HEK293 (cell line): ENCODE measurements around the gene IFI30.

Experiments
- BCL11A ChIP-seq: fragments of 450-650 bp; formaldehyde crosslinking; IDR thresholded peaks from 2 replicates; pipeline ENCODE4 v1.5.1; 2016; ENCODE audit warnings: low read depth, missing biosample characterization, missing genetic modification characterization
- GFI1B ChIP-seq: fragments of 450-650 bp; formaldehyde crosslinking; IDR thresholded peaks from 2 replicates; pipeline ENCODE4 v1.5.1; 2016; ENCODE audit warnings: missing biosample characterization, missing genetic modification characterization
- KLF8 ChIP-seq: fragments of 450-650 bp; formaldehyde crosslinking; IDR thresholded peaks from 2 replicates; pipeline ENCODE4 v1.5.1; 2016; ENCODE audit warnings: missing biosample characterization, missing genetic modification characterization
- KLF9 ChIP-seq: fragments of 450-650 bp; formaldehyde crosslinking; IDR thresholded peaks from 2 replicates; pipeline ENCODE4 v1.5.1; 2016; ENCODE audit warnings: missing biosample characterization, missing genetic modification characterization, low read depth
- OSR2 ChIP-seq: fragments of 450-650 bp; formaldehyde crosslinking; IDR thresholded peaks from 2 replicates; pipeline ENCODE4 v1.5.1; 2016; ENCODE audit warnings: missing biosample characterization, missing genetic modification characterization
- SP3 ChIP-seq: fragments of 450-650 bp; formaldehyde crosslinking; IDR thresholded peaks from 2 replicates; pipeline ENCODE4 v1.5.1; 2016; ENCODE audit warnings: missing biosample characterization, missing genetic modification characterization
- YY1 ChIP-seq: fragments of 450-650 bp; formaldehyde crosslinking; IDR thresholded peaks from 2 replicates; pipeline ENCODE4 v1.5.1; 2018; ENCODE audit warnings: missing biosample characterization, missing genetic modification characterization
- ZBTB1 ChIP-seq: fragments of 450-650 bp; formaldehyde crosslinking; IDR thresholded peaks from 2 replicates; pipeline ENCODE4 v1.5.1; 2016; ENCODE audit warnings: missing biosample characterization, missing genetic modification characterization
- ZBTB8A ChIP-seq: fragments of 450-650 bp; formaldehyde crosslinking; IDR thresholded peaks from 2 replicates; pipeline ENCODE4 v1.5.1; 2016; ENCODE audit warnings: missing biosample characterization, missing genetic modification characterization
- ZFP37 ChIP-seq: fragments of 450-650 bp; formaldehyde crosslinking; IDR thresholded peaks from 2 replicates; pipeline ENCODE4 v1.5.1; 2016; ENCODE audit warnings: missing biosample characterization, missing genetic modification characterization
- ZNF132 ChIP-seq: fragments of 450-650 bp; formaldehyde crosslinking; IDR thresholded peaks from 2 replicates; pipeline ENCODE4 v1.5.1; 2017; ENCODE audit warnings: missing biosample characterization, missing genetic modification characterization, borderline replicate concordance
- ZNF133 ChIP-seq: fragments of 450-650 bp; formaldehyde crosslinking; IDR thresholded peaks from 2 replicates; pipeline ENCODE4 v1.5.1; 2016; ENCODE audit warnings: missing biosample characterization, missing genetic modification characterization
- ZNF16 ChIP-seq: fragments of 450-650 bp; formaldehyde crosslinking; IDR thresholded peaks from 2 replicates; pipeline ENCODE4 v1.5.1; 2016; ENCODE audit warnings: low read depth, missing biosample characterization, missing genetic modification characterization
- ZNF202 ChIP-seq: fragments of 450-650 bp; formaldehyde crosslinking; IDR thresholded peaks from 2 replicates; pipeline ENCODE4 v1.5.1; 2016; ENCODE audit warnings: missing biosample characterization, missing genetic modification characterization, borderline replicate concordance
- ZNF223 ChIP-seq: fragments of 450-650 bp; formaldehyde crosslinking; IDR thresholded peaks from 2 replicates; pipeline ENCODE4 v1.5.1; 2016; ENCODE audit warnings: missing biosample characterization, missing genetic modification characterization
- ZNF248 ChIP-seq: fragments of 450-650 bp; formaldehyde crosslinking; IDR thresholded peaks from 2 replicates; pipeline ENCODE4 v1.5.1; 2017; ENCODE audit warnings: missing biosample characterization, missing genetic modification characterization
- ZNF266 ChIP-seq: fragments of 450-650 bp; formaldehyde crosslinking; IDR thresholded peaks from 2 replicates; pipeline ENCODE4 v1.5.1; 2016; ENCODE audit warnings: missing biosample characterization, missing genetic modification characterization, low read depth
- ZNF302 ChIP-seq: fragments of 450-650 bp; formaldehyde crosslinking; IDR thresholded peaks from 2 replicates; pipeline ENCODE4 v1.5.1; 2016; ENCODE audit warnings: missing biosample characterization, missing genetic modification characterization, low read depth
- ZNF324 ChIP-seq: fragments of 450-650 bp; formaldehyde crosslinking; IDR thresholded peaks from 2 replicates; pipeline ENCODE4 v1.5.1; 2016; ENCODE audit warnings: missing biosample characterization, missing genetic modification characterization
- ZNF335 ChIP-seq: fragments of 450-650 bp; formaldehyde crosslinking; conservative IDR thresholded peaks from 2 replicates; pipeline ENCODE4 v1.5.1; 2016; ENCODE audit warnings: missing biosample characterization, missing genetic modification characterization
- ZNF341 ChIP-seq: fragments of 450-650 bp; formaldehyde crosslinking; IDR thresholded peaks from 2 replicates; pipeline ENCODE4; 2016; ENCODE audit warnings: low read depth, missing biosample characterization, missing genetic modification characterization
- ZNF433 ChIP-seq: fragments of 450-650 bp; formaldehyde crosslinking; IDR thresholded peaks from 2 replicates; pipeline ENCODE4 v1.5.1; 2016; ENCODE audit warnings: missing biosample characterization, missing genetic modification characterization, low read depth
- ZNF560 ChIP-seq: fragments of 450-650 bp; formaldehyde crosslinking; IDR thresholded peaks from 2 replicates; pipeline ENCODE4 v1.5.1; 2017; ENCODE audit warnings: missing biosample characterization, missing genetic modification characterization, borderline replicate concordance
- ZNF571 ChIP-seq: fragments of 450-650 bp; formaldehyde crosslinking; IDR thresholded peaks from 2 replicates; pipeline ENCODE4 v1.5.0; 2017; ENCODE audit warnings: missing biosample characterization, missing genetic modification characterization
- ZNF596 ChIP-seq: fragments of 450-650 bp; IDR thresholded peaks from 2 replicates; pipeline ENCODE4 v1.5.0; 2018; ENCODE audit warnings: missing biosample characterization, mild to moderate bottlenecking, missing genetic modification characterization, moderate library complexity
- ZNF660 ChIP-seq: fragments of 450-650 bp; IDR thresholded peaks from 2 replicates; pipeline ENCODE4 v1.5.1; 2018; ENCODE audit warnings: missing biosample characterization, mild to moderate bottlenecking, missing genetic modification characterization
- ZNF768 ChIP-seq: fragments of 450-650 bp; formaldehyde crosslinking; IDR thresholded peaks from 2 replicates; pipeline ENCODE4 v1.5.1; 2018; ENCODE audit warnings: missing biosample characterization, mild to moderate bottlenecking, missing genetic modification characterization
- ZNF776 ChIP-seq: fragments of 450-650 bp; formaldehyde crosslinking; IDR thresholded peaks from 2 replicates; pipeline ENCODE4 v1.5.0; 2017; ENCODE audit warnings: missing biosample characterization, missing genetic modification characterization, borderline replicate concordance
- ZNF777 ChIP-seq: fragments of 450-650 bp; formaldehyde crosslinking; IDR thresholded peaks from 2 replicates; pipeline ENCODE4 v1.5.1; 2017; ENCODE audit warnings: missing biosample characterization, missing genetic modification characterization, borderline replicate concordance
- ZNF837 ChIP-seq: fragments of 450-650 bp; formaldehyde crosslinking; IDR thresholded peaks from 2 replicates; pipeline ENCODE4 v1.5.1; 2016; ENCODE audit warnings: missing biosample characterization, missing genetic modification characterization
- TF ChIP-seq, protein P1 (sequence below): fragments of 450-650 bp; formaldehyde crosslinking; IDR thresholded peaks from 2 replicates; pipeline ENCODE4 v1.5.1; 2017; ENCODE audit warnings: missing biosample characterization, missing genetic modification characterization
- TF ChIP-seq, protein P2 (sequence below): fragments of 450-650 bp; formaldehyde crosslinking; IDR thresholded peaks from 2 replicates; pipeline ENCODE4 v1.5.1; 2016; ENCODE audit warnings: missing biosample characterization, missing genetic modification characterization, low read depth
- TF ChIP-seq, protein P3 (sequence below): fragments of 450-650 bp; formaldehyde crosslinking; IDR thresholded peaks from 2 replicates; pipeline ENCODE4 v1.5.1; 2016; ENCODE audit warnings: missing biosample characterization, missing genetic modification characterization
- TF ChIP-seq, protein P4 (sequence below): fragments of 450-650 bp; formaldehyde crosslinking; IDR thresholded peaks from 2 replicates; pipeline ENCODE4 v1.5.1; 2017; ENCODE audit warnings: missing biosample characterization, mild to moderate bottlenecking, missing genetic modification characterization, moderate library complexity

Gene IFI30

DNA sequence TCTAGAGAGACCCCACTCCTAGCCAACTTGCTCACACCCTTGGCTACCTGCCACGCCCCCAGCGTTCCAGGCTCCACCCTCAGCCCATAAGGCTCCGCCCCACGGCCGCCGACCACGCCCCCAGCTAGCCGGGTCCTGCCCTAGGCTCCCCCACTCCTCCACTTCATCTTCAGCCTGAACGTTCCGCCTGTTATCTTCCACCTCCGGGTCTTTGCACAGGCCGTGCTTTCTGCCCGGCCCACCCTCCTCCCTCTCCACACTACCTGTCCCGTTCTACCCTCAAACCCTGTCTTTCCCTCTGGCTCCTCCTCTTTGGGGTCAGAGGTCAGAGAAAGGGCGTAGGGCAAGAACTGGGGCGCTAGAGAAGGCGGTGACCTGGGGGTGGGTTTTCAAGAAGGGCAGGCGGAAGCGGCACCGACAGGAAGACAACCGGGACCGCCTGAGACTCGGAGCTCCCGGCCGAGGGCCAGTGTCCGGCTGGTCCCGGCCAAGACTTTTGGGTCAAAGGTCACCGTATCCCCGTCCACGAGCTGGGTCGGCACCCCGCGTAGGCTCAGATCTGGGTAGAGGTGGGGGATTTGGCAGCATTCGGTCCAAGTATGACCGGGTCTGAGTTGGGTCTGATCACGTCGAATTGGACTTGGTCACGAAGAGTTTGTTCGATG lies 50.4 kb downstream of the IFI30 start (continued):
- TF ChIP-seq ZNF16 (no peak), GFI1B (tag by site-specific recombination) (no peak), ZNF571 (no peak), ZNF433 (tag by site-specific recombination) (no peak), KLF8 (peak; percentile 84), ZNF560 (tag by site-specific recombination) (no peak), ZNF202 (no peak), ZFP37 (no peak), ZNF777 (tag by site-specific recombination) (peak; percentile 93; the same call in 1 of the 2 replicates), ZNF223 (tag by site-specific recombination) (no peak), ZNF324 (tag by site-specific recombination) (peak; percentile 71), KLF9 (peak; percentile 96), OSR2 (tag by site-specific recombination) (no peak), ZBTB1 (tag by site-specific recombination) (no peak), SP3 (tag by site-specific recombination) (peak; percentile 95), ZNF768 (tag by site-specific recombination) (no peak), ZNF837 (tag by site-specific recombination) (no peak), ZNF133 (tag by site-specific recombination) (no peak), ZNF660 (tag by site-specific recombination) (no peak), ZNF302 (no peak), ZNF266 (tag by site-specific recombination) (no peak), ZNF776 (tag by site-specific recombination) (no peak), ZNF596 (tag by site-specific recombination) (peak; percentile 38; the same call in 1 of the 2 replicates), YY1 (tag by site-specific recombination) (no peak), ZBTB8A (tag by site-specific recombination) (peak; percentile 52; the same call in 1 of the 2 replicates), ZNF248 (tag by site-specific recombination) (no peak), ZNF341 (tag by site-specific recombination) (peak; percentile 75; the same call in 1 of the 2 replicates), ZNF132 (tag by site-specific recombination) (no peak), ZNF335 (peak; percentile 75; the same call in 1 of the 2 replicates), BCL11A (tag by site-specific recombination) (peak; percentile 99)
- TF ChIP-seq, protein P1, sequence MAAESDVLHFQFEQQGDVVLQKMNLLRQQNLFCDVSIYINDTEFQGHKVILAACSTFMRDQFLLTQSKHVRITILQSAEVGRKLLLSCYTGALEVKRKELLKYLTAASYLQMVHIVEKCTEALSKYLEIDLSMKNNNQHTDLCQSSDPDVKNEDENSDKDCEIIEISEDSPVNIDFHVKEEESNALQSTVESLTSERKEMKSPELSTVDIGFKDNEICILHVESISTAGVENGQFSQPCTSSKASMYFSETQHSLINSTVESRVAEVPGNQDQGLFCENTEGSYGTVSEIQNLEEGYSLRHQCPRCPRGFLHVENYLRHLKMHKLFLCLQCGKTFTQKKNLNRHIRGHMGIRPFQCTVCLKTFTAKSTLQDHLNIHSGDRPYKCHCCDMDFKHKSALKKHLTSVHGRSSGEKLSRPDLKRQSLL (tag by site-specific recombination): no peak
- TF ChIP-seq, protein P2, sequence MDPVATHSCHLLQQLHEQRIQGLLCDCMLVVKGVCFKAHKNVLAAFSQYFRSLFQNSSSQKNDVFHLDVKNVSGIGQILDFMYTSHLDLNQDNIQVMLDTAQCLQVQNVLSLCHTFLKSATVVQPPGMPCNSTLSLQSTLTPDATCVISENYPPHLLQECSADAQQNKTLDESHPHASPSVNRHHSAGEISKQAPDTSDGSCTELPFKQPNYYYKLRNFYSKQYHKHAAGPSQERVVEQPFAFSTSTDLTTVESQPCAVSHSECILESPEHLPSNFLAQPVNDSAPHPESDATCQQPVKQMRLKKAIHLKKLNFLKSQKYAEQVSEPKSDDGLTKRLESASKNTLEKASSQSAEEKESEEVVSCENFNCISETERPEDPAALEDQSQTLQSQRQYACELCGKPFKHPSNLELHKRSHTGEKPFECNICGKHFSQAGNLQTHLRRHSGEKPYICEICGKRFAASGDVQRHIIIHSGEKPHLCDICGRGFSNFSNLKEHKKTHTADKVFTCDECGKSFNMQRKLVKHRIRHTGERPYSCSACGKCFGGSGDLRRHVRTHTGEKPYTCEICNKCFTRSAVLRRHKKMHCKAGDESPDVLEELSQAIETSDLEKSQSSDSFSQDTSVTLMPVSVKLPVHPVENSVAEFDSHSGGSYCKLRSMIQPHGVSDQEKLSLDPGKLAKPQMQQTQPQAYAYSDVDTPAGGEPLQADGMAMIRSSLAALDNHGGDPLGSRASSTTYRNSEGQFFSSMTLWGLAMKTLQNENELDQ: no peak
- TF ChIP-seq, protein P3, sequence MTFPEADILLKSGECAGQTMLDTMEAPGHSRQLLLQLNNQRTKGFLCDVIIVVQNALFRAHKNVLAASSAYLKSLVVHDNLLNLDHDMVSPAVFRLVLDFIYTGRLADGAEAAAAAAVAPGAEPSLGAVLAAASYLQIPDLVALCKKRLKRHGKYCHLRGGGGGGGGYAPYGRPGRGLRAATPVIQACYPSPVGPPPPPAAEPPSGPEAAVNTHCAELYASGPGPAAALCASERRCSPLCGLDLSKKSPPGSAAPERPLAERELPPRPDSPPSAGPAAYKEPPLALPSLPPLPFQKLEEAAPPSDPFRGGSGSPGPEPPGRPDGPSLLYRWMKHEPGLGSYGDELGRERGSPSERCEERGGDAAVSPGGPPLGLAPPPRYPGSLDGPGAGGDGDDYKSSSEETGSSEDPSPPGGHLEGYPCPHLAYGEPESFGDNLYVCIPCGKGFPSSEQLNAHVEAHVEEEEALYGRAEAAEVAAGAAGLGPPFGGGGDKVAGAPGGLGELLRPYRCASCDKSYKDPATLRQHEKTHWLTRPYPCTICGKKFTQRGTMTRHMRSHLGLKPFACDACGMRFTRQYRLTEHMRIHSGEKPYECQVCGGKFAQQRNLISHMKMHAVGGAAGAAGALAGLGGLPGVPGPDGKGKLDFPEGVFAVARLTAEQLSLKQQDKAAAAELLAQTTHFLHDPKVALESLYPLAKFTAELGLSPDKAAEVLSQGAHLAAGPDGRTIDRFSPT: peak; percentile 56; the same call in 1 of the 2 replicates
- TF ChIP-seq, protein P4, sequence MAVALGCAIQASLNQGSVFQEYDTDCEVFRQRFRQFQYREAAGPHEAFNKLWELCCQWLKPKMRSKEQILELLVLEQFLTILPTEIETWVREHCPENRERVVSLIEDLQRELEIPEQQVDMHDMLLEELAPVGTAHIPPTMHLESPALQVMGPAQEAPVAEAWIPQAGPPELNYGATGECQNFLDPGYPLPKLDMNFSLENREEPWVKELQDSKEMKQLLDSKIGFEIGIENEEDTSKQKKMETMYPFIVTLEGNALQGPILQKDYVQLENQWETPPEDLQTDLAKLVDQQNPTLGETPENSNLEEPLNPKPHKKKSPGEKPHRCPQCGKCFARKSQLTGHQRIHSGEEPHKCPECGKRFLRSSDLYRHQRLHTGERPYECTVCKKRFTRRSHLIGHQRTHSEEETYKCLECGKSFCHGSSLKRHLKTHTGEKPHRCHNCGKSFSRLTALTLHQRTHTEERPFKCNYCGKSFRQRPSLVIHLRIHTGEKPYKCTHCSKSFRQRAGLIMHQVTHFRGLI (tag by site-specific recombination): no peak
